GDM1 (cell line): Measurements from ENCODE around the gene NMT1.
A peak's percentile ranks its signal among the peaks of the same experiment; 100 is the strongest.

Source experiments
- DNase-seq: peaks from one replicate; lab custom pipeline; 2025; lab: John Stamatoyannopoulos, UW

The NMT1 gene

DNA sequence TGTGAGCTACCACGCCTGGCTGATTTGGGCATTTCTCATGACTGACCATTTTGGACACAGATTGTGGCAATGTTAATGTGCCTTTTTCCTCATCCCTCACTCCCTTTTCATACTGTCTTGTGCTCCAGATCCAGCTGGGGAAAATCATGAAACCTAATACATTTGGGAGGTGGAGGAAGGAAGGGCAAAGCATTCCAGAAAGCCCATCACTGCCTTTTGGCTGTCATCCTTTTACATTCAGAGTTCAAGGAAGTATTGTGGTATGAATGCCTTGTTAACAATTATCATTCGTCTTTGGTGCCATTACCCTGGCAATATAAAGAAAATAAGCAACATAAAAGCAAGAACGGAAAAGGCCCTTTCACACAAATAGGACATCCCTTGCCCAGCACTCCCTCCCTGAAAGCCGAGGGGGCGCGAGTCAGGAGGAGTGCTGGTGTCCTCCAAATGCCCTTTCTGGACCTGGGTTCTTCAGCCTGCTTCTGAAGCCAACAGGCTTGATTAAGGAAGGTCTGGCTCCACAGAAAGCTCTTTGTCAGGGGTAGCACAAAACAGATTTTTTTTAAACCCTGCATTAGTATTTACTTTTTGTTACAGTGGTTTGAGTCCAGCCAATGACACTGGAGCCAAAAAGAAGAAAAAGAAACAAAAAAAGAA is 20.1 kb downstream of the NMT1 start:
- DNase-seq: no peak

DNA sequence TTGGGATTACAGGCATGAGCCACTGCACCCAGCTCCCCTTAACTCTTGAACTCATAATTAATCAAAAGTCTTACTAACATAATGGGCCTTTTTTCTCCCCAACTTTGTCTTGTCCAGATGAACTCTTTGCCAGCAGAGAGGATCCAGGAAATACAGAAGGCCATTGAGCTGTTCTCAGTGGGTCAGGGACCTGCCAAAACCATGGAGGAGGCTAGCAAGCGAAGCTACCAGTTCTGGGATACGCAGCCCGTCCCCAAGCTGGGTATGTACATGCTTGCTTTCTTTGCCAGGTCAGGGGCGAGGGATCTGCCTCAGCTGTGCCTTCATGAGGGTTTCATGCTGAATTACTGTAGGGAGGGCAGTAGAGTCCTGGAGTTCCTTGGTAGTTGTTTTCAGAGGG is 25.3 kb downstream of the NMT1 start:
- no peak for DNase-seq

DNA sequence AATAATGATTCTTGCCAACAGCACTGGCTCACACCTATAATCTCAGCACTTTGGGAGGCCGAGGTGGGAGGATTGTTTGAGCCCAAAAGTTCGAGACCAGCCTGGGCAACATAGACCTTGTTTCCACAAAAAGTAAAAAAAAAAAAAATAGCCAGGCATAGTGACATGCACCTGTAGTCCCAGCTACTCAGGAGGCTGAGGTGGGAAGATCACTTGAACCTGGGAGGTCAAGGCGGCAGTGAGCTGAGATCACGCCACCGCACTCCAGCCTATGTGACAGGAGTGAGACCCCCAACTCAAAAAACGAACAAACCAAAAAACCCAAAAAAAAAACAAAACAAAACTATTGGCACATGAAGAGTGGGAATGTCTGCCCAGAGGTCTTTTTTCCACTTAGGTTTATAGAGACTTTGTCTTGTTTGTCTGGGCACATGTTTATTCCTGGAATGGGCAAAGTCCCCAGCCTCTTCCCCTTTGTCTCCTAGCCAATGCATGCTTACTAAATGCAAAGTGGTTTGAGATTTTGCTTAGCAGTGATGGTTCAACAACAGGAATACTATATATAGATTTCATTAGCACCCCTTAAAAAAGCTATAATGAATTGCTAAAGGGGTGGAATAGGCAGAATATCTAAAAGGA is 25.9 kb downstream of the NMT1 start:
- DNase-seq: no peak

DNA sequence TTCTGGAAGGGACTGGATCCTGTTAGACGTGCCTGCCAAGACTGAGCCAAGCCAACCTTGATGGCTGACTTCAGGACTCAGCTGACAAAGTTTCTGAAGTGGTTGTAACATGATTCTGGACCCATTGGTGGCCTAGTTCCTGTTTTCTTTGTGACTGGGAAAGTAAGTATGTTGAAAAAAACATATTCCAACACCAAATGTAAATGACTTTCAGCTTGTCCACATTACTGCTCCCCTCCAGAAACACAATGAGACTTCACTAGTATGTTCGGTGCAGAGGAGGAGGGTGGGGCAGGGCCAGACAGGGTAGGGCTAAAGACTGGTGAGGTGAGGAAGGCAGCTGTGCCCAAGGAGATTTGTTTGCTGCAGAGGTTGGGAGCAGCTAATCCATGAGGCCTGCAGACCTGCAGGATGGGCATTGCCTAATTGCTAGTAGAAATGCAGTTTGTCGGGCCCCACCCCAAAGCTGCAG is 26.4 kb downstream of the NMT1 start:
- no peak for DNase-seq

DNA sequence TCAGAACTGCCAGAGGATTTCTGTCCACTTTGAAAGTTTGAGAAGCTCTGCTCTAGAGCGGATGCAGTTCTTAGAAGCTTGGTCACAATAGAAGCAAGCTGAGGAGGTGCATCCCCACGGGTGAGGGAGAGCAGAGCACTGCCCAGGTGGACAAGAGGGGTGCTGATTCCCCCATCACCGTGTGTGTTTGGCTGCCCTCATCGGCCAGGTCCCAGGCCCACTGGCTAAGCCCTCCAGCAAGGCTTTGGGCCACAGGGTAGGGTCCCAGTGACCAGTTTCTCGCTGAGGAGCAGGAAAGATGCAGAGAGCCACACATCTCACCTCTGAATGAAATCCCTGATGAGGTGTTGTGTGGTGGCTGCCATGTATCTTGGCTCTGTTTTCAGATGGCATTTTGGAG is 26.9 kb downstream of the NMT1 start:
- no peak for DNase-seq

DNA sequence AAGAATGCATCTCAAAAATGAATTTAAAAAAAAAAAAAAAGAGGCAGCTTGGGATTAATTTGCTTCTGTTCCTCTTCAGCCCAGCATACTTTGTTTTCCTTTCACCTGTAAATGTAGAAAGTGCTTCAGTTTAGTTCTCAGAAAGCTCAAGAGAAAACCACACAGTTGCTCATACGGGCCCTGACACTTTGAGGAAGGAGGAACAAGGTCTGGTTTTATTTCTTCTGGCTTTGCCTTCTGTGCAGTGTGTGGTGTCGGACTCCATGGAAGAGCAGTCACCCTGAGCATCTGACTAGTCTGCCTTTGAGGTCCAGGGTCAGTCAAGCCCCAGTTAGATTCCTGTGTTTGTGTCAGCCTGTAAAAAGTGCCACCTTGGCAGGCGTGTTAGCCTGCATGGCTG is 27.6 kb downstream of the NMT1 start:
- no peak for DNase-seq

DNA sequence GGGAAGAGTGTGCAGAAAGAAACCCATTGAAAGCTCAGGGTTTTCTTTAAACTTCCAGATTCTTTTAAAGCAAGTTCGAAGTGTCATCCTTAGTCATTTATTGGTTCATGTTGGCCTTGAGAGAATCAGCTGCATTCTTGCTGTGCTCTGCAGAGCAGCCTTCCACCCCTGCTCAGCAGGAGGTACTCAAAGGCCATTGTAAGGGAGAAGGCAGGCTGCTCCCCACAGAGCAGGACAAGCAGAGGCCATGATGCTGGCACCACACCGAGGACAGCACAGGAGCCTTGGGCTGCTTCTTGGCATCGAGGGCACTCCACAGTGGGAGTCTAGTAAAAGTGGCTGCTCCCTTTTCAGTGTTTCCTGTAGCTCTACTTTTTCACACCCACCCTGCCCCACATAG is 29.6 kb downstream of the NMT1 start:
- no peak for DNase-seq

DNA sequence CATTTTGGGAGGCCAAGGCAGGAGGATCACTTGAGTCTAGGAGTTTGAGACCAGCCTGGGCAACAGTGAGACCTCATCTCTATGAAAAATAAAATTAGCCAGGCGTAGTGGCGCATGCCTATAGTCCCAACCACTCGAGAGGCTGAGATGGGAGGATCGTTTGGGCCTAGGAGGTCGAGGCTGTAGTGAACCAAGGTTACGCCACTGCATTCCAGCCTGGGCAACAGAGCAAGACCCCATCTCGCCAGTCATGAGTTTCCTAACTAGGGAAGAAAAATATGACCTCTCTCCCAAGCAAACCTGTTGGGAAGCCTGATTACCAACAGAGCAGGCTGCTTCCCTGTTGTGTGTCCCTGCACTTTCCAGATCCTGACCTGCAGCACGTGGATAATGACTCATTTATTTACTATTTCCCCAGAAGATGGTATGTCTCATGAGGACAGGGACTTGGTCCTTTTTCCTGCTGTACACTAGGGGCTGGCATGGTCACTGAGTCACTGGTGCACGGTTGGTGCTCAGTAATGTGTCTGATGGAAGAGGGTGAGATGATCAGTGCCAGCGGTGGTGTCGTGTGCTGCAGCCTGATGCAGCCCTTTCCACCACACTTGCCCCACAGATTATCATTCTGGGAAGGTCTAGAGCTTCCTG is 30.8 kb downstream of the NMT1 start:
- DNase-seq: no peak

DNA sequence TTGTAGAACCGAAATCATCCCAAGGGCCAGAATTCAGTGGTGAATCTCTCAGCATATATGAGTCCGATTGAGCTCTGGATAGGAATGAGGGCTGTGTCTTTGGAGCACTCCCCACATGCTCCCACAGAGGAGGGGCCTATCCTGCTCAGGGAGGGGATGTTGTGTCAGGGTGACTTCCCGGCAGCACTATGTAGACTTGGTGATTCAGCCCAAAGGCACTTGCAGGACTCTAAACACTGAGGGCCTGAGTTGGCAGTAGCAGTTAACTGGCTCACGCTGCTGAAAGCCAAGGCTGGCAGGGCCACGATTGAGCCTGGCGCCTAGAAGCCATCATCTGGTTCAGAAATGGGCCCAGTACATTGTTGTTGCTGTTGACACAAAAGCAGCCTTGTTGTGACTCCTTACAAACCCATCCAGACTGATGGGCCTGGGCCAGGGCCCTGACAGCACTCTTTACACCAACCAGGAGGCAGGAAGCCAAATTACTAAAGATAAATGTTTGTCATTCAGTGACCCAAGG is 31.9 kb downstream of the NMT1 start:
- no peak for DNase-seq

DNA sequence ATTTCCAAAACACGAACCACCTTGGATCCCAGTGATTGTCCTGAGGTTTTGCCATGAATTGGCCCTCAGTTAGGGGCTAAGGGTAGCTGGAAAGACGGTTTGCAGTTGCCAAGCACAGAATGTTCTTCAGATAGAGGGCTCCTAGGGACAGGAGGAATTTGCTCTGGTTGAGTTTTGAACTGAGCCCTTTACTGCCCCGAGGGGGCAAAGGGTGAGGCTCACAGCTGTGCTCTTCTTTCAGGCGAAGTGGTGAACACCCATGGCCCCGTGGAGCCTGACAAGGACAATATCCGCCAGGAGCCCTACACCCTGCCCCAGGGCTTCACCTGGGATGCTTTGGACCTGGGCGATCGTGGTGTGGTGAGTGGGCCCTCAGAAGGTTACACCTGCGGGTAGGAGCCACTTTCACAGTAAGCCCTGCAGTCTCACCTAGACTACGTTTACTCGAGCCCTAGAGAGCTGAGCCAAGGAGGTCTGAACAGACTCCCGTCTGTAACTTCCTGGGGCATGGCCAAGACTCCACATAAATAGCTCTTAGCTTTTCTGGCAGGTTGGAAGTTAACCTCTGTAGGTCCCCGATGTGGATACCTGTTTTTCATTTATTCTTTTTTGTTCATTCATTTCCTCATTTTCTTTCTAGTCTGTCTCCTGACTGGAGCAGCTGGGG is 32.5 kb downstream of the NMT1 start:
- DNase-seq: no peak

DNA sequence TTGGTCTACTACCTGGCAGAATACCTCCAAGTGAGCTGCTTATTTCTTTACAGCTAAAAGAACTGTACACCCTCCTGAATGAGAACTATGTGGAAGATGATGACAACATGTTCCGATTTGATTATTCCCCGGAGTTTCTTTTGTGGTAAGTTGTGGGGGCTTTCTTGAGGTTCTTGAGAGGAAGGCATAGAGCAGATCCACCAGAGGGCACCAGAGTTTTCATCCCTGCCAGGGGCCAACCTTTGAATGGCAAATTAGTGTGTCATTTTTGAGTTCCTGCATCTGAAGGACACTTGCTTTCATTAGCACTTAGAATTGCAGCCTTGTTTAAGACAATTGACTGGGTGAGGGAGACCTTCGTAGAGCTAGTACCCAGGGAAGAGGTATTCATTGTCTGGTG is 35.0 kb downstream of the NMT1 start:
- DNase-seq: no peak

DNA sequence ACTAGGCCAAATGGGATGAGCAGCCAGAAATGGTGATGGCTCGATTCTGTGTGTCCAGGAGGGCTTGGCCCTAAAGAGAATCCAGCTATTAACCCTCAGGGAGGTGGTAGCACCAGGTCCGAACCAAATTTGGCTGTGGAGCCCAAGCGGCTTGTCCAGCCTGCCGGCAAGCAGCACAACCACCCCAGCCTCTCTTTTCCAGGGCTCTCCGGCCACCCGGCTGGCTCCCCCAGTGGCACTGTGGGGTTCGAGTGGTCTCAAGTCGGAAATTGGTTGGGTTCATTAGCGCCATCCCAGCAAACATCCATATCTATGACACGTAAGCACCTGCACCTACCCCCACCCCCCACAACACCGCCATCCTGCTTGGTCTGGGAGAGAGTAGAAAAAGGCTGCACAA is 35.8 kb downstream of the NMT1 start:
- DNase-seq: no peak

DNA sequence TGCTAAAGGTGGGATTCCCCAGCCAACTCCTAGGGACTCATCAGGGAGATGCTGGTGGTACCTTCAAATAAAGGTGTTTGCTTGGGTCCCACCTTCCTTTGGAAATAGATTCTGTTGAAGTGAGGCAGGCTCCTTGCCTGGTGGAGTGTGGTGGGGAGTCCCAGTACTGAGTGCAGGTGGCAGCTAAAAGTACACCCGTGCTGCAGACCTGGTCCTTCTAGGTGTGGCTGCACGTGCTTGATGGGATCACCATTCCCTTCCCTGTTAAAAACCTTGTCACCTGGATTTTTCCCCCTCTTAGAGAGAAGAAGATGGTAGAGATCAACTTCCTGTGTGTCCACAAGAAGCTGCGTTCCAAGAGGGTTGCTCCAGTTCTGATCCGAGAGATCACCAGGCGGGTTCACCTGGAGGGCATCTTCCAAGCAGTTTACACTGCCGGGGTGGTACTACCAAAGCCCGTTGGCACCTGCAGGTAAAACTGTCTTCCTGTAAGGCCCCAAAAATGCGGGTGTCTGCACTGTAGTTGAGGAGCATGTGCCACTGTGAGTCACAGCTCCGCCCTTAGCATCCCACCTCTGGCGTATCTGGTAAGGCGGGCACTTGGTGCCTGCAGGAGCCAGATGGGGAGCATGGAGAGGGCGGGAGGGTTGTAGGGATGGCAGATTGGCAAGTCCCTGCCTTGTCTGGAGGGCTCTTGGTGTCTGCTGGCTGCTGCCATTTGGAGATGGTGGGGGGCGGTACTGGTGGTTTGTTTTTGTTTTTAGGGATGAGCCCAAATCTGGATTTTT is 37.2 kb downstream of the NMT1 start:
- no peak for DNase-seq

DNA sequence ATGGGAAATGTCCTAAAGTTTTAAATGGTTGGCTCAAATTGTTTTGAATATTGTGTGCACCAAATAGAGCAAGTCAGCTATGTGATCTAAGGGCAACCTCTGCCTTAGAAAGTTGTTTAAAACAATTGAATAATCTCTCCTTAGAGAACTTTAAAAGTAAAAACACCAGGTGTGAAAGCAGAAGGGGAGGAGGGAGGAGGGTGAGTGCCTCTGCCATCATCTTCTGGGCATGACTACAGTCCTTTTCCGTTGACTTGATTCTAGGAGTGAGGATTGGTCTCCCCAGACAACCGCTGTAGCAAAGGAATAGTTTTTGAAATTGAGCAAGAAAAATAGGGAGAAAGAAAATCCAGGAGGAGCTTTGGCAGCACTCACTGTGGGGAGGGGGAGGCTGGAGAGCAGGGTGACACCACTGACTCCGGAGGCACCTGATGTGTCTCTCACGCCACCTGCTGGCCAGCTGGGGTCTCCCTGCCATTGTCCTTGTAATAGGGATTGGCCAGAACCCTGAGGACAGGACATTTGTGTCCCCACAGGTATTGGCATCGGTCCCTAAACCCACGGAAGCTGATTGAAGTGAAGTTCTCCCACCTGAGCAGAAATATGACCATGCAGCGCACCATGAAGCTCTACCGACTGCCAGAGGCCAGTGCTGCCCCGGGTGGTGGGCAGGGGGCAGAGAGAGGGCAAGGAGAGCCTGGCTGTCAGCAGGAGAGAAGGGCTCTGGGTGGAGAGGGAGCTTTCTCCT is 37.9 kb downstream of the NMT1 start:
- DNase-seq: peak; percentile 40

DNA sequence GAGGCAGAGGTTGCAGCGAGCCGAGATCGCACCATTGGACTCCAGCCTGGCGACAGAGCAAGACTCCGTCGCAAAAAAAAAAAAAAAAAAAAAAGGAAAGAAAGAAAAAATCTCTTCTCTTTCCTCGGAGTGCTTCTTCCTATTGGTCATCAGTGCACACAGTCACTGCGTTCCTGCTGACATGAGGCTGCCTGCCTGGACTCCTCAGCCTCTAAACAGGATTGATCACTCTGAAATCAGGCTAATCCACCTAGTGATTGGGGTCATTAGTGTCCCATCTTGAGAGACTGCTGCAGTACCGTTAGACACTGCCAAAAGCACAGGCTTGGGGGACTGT is 40.4 kb downstream of the NMT1 start:
- no peak for DNase-seq

DNA sequence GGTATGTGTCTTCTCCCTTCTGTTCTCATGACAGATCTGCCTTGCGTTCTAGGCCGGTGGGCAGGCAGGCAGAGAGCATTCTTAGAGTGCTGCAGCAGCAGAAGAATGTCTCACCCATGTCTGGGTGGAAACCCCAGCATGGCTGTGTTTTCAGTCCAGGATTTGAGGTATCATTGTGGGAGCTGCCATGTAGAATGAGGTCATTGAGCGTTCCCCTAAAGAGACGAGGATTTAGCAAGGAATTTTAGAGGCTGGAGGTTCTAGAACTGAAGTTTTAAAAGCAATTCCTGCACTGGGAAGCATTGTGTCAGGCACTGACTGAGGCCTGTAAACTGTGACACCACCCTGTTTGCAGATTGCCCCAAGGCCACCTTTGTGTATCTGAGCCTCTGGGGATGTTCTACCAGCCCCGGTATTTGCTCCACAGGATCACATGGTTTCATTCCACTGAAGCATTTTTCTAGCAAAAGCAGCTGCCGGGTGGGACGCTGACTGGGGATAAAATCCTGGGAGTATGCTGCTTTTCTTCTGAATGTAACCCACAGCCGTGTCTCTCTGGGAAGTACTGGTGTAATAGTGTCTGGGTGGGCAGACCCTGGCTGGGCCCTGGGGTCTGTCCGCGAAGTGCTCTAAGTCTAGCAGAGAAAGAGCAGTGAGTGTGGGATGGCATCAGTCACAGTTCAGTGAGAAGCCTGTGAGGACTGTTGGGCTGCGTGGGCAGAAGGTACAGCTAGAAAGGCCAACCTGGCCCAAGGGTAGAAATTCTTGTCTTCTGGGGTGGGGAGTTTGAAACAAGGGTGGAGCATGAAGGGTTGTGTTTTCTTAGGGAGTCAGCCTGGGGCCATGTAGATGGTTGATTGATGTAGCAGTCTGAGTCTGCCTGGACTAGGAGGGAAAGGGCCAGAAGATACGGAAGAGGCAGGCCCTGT is 41.0 kb downstream of the NMT1 start:
- no peak for DNase-seq

DNA sequence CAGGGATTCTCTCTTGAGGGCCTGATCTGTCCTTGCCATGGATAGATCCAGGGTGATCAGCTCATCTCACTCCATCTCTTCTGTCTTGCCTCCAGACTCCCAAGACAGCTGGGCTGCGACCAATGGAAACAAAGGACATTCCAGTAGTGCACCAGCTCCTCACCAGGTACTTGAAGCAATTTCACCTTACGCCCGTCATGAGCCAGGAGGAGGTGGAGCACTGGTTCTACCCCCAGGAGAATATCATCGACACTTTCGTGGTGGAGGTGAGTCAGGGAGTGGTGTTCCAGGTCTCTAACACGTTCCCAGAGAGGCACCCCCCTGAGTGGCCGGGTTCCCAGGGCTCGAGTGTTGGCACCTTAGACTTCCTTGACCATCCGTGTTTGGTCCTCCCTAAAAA is 41.7 kb downstream of the NMT1 start:
- no peak for DNase-seq

DNA sequence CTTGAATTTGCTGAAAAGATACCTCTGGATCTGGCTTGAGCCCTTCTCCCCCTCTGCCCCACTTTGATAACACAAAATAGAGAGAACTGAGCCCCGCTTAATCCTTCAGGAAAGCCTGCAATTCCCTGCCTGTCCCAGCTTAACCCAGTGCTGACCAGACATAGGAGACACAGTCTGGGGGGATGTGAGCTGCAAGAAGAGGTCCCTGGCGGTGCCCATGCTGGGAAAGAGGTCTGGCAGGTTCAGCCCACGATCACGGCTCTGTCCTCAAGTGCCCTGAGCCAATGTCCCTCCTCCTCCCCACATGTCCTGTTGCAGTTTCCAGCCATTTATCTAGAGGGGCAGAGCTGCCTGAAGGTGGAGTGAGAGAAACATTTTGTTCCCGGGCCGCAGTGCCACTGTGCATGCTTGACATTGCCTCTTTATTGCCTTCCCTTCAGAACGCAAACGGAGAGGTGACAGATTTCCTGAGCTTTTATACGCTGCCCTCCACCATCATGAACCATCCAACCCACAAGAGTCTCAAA is 42.2 kb downstream of the NMT1 start:
- no peak for DNase-seq

DNA sequence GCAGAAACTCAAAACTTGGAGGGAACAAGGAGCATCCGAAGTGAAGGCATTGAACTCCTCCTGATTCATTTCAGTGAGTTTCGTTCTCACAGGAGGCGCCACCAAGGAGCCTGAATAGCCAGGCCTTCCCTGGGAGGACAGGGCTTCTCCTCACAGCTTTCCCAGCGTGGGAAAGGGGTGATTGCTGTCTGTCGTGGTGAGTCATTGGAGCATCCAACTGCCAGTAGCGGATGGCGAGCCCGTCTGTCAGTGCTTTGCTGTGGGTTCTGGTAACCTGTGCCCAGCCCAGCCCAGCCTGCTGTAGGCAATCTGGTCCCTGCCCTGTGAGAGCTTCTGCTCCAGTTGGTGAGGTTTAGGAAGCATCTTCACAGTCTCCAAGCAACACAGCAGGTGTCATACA is 42.9 kb downstream of the NMT1 start:
- DNase-seq: no peak

DNA sequence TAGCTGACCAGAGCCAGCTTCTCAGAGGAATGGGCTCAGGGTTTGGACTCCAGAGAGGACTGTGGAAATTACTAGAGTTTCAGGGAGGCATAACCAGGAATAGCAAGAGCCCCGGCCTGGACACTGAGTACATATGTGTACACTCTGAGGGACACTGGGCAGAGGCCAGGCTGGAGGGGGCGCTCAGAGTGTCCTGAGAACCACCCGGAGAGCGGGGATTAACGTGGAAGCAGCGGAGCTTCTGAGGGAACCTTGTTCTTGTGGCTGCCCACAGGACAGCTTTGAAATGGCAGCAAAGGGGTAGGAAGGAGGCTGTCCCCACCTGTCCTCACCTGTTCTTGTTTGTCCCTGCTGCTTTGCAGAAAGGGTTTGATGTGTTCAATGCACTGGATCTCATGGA is 43.4 kb downstream of the NMT1 start:
- DNase-seq: no peak
